Measurements from ENCODE around the gene LCE1C. TPM values are rescaled to one million over a fixed set of nuclear protein-coding genes. Genes with fewer than 3 reads are reported as not detected.

The LCE1C gene
- total RNA-seq, 1 donor from 2014 or later: not detected

GRCh38 chr1:152824964-152825363, 18.5 kb upstream of the LCE1C start:
- no peak for TF ChIP-seq POLR2AphosphoS5 (IDR thresholded peaks at IDR 0.05; ENCODE audit: insufficient read depth in 1 of 2, low read depth in 1 of 2)
- TF ChIP-seq POLR2A (IDR thresholded peaks at IDR 0.05): no peak
- TF ChIP-seq CTCF (IDR thresholded peaks at IDR 0.05): no peak

GRCh38 chr1:152823294-152823693, 16.8 kb upstream of the LCE1C start:
- TF ChIP-seq POLR2AphosphoS5 (IDR thresholded peaks at IDR 0.05; ENCODE audit: insufficient read depth in 1 of 2, low read depth in 1 of 2) (no peak), CTCF (IDR thresholded peaks at IDR 0.05) (no peak), POLR2A (IDR thresholded peaks at IDR 0.05) (no peak)
- no peak overlapping the region for H3K27ac ChIP-seq
- DNase-seq (ENCODE audit: extremely low spot score in 2 of 2): no peak
- H3K36me3 ChIP-seq: no peaks in the 10 kb centered on the region
- H3K4me1 ChIP-seq: no peaks in the 10 kb centered on the region
- intact Hi-C loops (cut with DNase I): no loop called here
- no peaks in the 10 kb centered on the region for H3K27me3 ChIP-seq
- H3K4me3 ChIP-seq: no peak overlapping the region
- H3K9me3 ChIP-seq: no peaks in the 10 kb centered on the region

More at GRCh38 chr1:152824964-152825363, 18.5 kb upstream of the LCE1C start:
- H3K4me3 ChIP-seq: no peak overlapping the region
- H3K9me3 ChIP-seq: no peaks in the 10 kb centered on the region
- intact Hi-C loops (cut with DNase I): no loop called here
- DNase-seq (ENCODE audit: extremely low spot score in 2 of 2): no peak
- no peak overlapping the region for H3K27ac ChIP-seq
- no peaks in the 10 kb centered on the region for H3K27me3 ChIP-seq
- no peaks in the 10 kb centered on the region for H3K36me3 ChIP-seq
- no peaks in the 10 kb centered on the region for H3K4me1 ChIP-seq

GRCh38 chr1:152817309-152817708, 10.9 kb upstream of the LCE1C start:
- intact Hi-C loops (cut with DNase I): no loop called here

GRCh38 chr1:152811671-152812070, 5.2 kb upstream of the LCE1C start, which contains the start of gene LCE1B:
Gene LCE1B (plus strand): TSS chr1:152811971. CDS start chr1:152812447, 476 bp downstream.
- Histone ChIP-seq H3K27ac (no peak within 1 kb of the TSS), H3K27me3 (no peaks in the 10 kb centered on the region), H3K36me3 (no peaks in the 10 kb centered on the region), H3K4me1 (no peaks in the 10 kb centered on the region), H3K4me3 (no peak within 1 kb of the TSS), H3K9me3 (no peaks in the 10 kb centered on the region)
- intact Hi-C loops (cut with DNase I): no loop called here
- DNase-seq (ENCODE audit: extremely low spot score in 2 of 2): no peak
- no peak for TF ChIP-seq CTCF (IDR thresholded peaks at IDR 0.05)
- TF ChIP-seq POLR2AphosphoS5 (IDR thresholded peaks at IDR 0.05; ENCODE audit: insufficient read depth in 1 of 2, low read depth in 1 of 2): no peak
- TF ChIP-seq POLR2A (IDR thresholded peaks at IDR 0.05): no peak

More at GRCh38 chr1:152817309-152817708, 10.9 kb upstream of the LCE1C start:
- Histone ChIP-seq H3K36me3 (no peaks in the 10 kb centered on the region), H3K4me1 (no peaks in the 10 kb centered on the region), H3K27me3 (no peaks in the 10 kb centered on the region), H3K27ac (no peak overlapping the region), H3K4me3 (no peak overlapping the region), H3K9me3 (no peaks in the 10 kb centered on the region)
- DNase-seq (ENCODE audit: extremely low spot score in 2 of 2): no peak
- TF ChIP-seq POLR2A (IDR thresholded peaks at IDR 0.05) (no peak), CTCF (IDR thresholded peaks at IDR 0.05) (no peak), POLR2AphosphoS5 (IDR thresholded peaks at IDR 0.05; ENCODE audit: insufficient read depth in 1 of 2, low read depth in 1 of 2) (no peak)

- H3K4me1 ChIP-seq: no peaks in the 10 kb centered on the region
- H3K9me3 ChIP-seq: no peaks in the 10 kb centered on the region
- intact Hi-C loops (cut with DNase I): no loop called here
- no peak overlapping the region for H3K4me3 ChIP-seq
- no peak overlapping the region for H3K27ac ChIP-seq
- DNase-seq (ENCODE audit: extremely low spot score in 2 of 2): no peak
- TF ChIP-seq POLR2AphosphoS5 (IDR thresholded peaks at IDR 0.05; ENCODE audit: insufficient read depth in 1 of 2, low read depth in 1 of 2): no peak
- no peak for TF ChIP-seq CTCF (IDR thresholded peaks at IDR 0.05)
- TF ChIP-seq POLR2A (IDR thresholded peaks at IDR 0.05): no peak
- H3K27me3 ChIP-seq: no peaks in the 10 kb centered on the region
- H3K36me3 ChIP-seq: no peaks in the 10 kb centered on the region
These were observed 4.6 kb upstream of the LCE1C start for GRCh38 chr1:152811050-152811449.

Data from vagina (tissue), 2 donors.